HG03066 (cell line): Measurements from ENCODE around the gene SCTR.

Source experiments
- ATAC-seq: cut with Tn5 transposase; IDR thresholded peaks from one replicate; pipeline ENCODE4 v1.9.1; 2021; ENCODE audit warnings: low read depth; ENCODE audit not compliant: unreplicated experiment

SCTR gene

DNA sequence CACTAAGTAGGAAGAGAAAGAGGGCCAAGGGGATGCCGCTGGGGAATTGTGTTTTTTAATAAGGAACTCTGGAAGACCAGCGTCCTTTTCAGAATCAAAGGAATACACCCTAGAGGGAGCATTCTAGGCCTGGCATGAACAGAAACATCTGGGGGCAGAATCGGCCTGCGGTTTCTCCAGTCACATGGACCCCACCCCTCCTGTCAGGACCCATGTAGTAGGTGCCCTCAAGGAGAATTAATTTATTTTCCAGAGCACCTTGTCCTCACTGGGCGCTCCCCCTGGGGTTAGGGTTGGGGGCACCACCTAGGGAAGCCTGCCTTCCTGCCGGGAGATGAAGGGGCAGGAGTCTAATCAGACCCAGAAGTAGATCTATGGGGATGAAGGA lies 48.4 kb downstream of the SCTR start:
- ATAC-seq: no peak

DNA sequence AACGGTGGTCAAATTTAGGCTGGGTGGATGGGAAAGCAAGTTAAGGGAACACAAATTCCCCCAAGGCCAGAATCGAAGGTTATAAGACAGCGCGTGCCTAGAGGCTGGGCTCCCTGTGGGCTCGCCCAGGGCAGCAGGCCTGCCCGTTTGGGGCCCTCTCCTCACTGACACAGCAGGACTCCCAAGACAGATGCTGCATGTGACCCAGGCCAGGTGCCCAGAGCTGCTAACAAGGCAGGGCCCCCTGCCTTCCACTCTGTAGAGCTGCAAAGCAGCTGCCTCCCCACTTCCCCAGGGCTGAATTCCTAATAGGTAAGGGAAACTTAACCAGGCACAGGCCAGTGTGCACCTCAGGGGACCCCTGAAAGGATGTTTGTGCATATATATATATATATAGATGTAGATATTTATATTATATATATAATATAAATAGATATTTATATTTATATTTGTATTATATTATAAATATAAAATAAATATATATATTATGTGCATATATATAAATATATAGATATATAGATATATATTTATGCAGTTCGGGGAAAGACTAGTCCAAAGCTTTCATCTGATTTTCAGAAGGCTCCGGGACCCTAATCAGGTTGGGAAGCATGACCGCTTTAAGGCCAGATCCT lies 48.9 kb downstream of the SCTR start:
- no peak for ATAC-seq

DNA sequence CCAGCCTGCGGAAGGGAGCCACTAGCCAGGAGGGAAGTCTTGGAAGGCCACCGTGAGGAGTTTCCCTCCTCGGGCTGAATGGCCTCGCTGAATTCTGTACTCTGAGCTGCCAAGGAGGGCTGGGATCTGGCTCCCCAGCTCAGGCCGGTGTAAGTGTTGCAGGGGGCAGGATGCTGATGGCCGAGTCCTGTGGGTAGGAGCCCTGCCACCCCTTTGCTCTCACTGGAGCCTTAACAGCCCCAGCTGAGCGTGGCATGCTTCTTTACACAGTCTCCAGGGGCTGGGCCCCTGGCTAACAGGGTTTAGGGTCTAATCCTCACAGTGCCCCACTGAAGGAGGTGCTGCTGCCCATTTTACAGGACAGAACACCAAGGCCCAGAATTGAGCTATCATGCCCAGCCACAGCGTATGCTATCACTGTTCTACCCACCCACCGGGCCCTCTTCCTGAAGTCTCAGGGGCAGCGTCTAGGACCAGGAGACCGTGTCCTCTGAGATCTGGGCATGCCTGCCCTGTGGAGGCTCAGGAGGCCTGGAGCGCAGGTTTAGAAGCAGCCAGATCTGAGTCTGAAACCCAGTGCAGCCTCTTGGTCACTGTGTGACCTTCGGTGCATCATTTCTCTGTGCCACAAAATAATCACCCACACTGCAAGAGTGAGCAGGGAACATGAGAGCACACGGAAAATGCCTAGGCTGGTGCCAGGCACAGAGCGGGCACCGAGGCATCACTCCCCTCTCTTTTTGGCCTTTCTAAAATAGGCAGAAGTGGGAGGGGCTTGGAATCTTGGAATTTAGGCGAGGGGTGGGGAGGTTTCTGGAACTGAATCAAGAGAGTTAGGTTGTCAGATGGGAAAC lies 49.7 kb downstream of the SCTR start:
- ATAC-seq: no peak

DNA sequence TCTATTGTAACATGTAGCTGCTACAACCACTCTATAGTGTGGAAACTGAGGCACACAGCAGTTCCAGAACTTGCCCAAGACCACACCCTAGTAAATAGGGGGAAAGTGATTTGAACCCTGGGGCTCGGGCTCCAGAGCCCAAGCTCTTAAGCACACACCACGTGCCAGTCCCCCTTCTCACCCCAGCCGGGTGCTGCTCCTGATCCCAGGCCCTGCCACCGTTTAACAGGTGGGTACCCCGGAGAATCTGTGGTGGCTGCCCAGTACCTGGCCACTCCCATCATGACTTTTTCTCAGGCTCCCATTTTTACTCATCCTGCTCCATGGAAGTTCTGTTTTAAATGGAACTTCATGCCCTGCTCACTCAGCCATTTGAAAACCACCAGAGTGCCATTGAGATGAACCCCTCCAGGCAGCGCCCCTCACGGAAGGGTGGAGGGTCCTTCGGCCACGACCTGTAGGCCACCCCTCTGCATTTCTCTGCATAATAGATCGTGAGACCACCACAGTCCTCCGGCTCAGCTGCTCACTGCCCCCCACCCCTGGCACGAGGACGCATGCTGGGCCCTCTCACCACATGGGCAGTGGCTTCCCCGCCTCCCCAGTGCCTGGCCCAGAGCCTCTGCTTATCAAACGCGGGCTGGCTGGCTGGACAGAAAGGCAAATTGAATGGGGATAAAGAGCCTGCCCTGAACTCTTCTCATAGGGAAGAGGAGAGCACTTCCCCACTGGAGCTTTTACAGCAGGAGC lies 50.5 kb downstream of the SCTR start:
- no peak for ATAC-seq

DNA sequence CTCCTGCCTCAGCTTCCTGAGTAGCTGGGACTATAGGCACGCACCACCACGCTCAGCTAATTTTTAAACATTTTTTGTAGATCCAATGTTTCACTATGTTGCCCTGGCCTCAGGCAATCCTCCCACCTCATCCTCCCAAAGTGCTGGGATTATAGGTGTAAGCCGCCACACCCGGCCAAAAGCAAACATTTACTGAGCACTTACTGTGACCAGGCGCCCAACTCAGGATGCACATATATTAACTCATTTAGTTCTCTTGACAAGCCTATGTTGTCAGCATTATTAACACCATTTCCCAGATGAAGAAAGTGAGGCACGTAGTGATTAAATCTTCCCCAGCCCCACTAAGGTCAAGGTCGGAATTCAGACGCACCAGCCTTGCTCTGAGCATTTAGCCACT lies 51.5 kb downstream of the SCTR start:
- no peak for ATAC-seq

DNA sequence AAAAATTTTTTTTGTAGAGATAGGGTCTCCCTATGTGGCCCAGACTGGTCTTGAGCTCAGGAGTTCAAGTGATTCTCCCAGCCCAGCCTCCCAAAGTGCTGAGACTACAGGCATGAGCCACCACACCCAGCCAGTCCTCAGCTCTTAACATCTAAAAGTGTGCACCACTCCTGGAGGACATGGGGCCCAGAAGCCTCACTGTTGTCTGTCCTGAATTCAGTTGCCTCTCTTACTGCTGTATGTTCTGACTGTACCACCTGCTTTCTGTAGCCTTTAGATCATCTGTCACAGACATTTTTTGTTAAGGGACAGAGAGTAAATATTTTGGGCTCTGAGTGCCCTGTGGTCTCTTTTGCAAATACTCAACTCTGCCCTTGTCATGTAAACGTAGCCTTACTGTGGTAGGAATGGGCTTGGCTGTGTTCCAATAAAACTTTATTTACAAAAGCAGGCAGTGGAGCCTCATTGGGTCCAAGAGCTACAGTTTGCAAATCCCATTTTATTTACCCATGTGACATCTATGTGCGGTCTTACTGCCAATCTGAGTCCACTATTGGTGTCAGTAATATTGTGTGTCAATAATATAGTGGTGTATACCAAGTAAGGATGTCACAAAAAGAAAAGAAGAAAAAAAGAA lies 54.5 kb downstream of the SCTR start:
- no peak for ATAC-seq

DNA sequence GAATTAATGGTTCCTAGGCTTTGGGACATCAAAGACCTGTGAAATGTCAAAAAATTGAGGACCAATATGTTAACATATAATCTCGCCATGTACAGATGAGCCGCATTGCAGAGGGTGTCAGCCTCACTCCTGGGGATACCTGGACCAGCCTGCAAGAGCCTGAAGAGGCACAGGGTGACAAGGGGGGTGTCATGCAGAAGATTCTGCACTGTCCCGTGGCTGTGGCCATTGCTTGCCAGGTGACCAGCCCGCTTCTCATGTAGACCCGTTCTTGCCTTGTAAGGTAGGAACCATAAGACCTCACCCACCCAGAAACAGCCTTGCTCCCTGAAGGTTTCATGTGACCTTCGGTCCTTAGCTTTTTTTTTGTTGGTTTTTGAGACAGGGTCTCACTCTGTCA lies 55.2 kb downstream of the SCTR start:
- ATAC-seq: no peak

DNA sequence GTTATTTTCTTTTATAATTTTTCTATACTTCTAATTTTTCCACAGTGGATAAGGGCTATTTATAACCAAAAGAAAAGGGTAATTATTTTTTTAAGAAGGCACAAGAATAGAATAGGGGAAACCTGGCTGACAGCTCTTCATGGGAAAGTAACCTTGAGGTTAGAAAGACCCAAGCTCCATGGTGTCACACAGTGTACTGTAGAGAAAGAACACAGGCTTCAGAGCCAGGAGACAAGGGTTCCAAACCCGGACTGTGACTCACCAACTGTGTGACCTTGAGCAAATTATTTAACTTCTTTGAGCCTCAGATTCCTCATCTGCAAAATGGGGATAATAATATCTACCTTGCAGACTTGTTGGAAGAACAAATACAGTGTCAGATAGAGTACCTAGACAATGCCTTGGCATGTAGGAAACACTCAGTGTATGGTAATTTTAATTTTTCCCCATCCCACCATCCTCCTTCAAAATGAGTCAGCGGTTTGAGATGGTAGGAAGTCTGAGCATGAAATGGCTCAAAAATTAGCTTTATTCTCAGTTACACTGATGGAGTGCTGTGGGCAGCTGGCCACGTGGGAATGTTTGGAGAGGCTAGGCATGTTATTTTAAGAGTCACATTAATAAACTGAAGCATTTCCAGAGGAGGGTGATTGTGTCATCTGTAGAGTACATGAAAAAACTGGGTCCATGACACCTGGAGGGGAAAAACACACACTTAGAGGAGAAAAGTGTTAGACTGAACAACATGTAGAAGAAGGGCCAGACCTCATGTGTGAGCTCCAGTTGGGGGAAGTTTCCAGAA lies 55.9 kb downstream of the SCTR start:
- no peak for ATAC-seq

DNA sequence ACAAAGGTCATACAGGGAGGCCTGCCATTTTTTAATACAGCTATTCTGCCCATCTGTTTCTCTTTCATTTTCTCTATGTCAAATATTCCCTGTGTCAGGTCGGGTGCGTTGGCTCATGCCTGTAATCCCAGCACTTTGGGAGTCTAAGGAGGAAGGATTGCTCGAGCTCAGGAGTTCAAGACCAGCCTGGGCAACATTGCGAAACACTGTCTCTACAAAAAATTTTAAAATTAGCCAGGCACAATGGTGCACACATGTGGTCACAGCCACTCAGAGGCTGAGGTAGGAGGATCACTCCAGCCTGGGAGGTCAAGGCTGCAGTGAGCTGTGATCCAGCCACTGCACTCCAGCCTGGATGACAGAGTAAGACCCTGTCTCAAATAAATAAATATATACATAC lies 57.9 kb downstream of the SCTR start:
- no peak for ATAC-seq

DNA sequence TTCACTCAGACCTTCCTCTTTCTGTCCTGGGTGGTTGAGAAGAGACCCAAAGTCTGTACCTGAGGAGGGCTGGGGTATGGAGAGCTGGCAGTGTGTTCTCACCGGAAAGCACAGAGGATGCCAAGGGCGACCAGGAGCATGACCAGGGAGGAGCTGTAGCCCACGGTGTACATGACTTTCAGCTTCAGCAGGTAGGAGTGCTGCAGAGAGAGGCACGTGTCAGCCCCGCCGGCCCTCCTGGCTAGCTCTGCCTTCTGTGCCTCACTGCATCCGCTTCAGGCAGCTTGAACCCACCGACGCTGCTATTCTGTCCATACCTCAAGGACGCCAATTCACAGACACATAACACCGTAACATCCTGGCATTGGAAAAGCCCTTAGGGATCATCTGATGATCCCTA lies 58.6 kb downstream of the SCTR start:
- ATAC-seq: no peak

DNA sequence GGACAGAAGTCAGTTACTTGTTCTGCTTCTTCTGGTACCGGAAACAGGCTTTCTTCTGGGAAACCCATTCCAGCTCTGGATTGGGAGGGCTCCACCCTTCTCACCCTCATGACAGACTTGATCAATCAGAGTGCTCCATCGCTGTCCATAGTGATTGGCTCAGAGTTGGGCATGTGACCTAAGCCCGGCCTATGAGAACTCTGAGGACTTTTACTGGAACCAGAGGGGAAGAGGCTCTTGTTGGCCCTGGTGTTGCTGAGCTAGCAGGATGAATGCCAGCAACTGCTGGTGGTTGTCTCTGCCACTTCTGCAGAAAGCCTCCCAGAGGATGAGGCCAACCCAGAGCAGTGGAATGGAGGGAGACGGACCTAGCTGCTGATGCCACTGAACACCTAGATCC lies 59.3 kb downstream of the SCTR start:
- no peak for ATAC-seq

DNA sequence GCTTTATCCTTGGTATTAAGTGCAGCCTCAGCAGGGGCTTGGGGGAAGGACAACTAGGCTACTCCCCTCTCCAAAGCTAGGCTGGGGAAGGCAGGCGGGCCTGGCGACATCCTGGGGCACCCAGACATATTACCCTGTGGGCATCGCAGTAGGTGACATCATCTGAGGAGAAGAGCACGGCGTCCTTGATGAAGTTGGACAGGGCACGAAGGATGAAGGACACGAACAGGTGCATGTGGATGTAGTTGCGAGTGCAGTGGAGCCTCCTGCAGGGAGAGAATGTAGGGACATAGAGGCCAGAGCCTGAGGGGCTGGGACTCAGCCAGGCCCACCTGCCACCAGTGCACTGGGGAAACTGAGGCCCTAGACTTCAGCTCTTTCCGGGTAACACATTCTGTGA lies 60.3 kb downstream of the SCTR start:
- ATAC-seq: no peak

DNA sequence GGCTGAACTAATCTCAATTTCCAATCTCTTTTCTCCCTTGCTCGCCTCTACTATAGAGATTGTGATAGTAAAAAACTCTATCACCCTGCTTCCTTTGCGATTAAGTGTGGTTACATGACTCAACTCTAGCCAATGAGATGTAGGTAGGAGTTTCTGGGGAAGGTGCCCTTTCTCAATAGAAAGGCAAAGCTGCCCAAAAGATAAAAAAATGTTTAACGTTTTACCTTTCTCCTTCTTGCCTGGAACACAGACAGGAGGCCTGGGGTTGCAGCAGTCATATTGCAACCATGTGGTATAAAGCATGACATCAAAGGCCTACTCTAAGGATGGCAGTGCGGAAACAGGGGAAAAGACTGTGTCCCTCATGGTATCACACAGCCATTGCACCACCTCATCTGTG lies 61.1 kb downstream of the SCTR start:
- no peak for ATAC-seq

DNA sequence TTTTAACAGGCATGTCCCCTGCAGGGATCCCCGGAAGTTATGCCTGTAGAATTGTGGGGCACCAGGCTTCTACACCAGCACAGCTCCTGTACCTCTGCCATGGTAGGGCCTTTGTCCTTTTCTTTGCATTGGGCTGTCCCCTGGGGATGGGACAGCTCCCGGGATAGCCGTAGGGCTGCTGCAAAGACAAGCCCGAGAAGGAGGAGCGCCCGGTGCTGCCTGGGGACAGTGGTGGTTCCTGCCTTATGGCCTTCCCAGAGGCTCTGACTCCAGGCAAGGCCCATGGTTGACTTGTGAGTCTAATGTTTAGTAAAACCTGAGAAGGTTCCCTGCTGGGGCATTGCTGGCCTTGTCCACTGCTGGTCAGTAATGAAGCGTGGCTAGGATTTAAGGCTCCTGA lies 61.7 kb downstream of the SCTR start:
- ATAC-seq: no peak

DNA sequence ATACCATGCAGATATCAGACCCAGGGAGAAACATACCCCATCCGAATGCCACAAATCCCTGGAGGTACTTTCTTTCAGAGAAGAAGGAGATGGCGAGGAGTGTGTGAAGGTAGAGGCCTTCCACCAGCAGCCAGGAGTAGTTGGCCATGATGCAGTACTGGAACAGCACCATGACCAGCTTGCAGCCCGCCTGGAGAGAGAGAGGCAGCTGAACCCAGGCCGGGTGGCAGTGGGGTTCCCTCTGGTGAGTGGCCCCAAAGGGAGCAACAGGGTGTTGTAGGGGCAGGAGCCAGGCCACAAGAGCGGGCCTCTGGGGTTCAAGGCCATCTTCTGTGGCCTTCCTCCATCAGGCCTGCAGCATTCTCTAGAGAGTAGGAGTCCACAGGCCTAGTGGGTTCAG lies 62.5 kb downstream of the SCTR start:
- no peak for ATAC-seq

DNA sequence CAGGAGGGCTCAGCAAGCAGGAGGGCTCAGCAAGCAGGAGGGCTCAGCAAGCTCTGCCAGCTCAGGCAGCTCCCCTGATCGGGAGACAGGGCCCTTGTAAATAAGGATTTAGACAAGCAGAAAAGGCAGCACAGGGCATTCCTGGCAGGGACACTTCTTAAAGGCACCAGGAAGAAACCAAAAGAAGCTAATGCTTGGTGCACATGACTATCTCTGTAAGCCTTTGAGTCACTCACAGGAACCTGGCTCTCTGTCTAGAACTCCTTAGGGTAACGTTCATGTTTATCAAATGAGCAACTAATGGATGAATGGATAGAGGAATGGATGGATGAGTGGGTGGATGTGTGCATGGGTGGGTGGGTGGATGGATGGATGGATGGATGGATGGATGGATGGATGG lies 64.2 kb downstream of the SCTR start:
- no peak for ATAC-seq

DNA sequence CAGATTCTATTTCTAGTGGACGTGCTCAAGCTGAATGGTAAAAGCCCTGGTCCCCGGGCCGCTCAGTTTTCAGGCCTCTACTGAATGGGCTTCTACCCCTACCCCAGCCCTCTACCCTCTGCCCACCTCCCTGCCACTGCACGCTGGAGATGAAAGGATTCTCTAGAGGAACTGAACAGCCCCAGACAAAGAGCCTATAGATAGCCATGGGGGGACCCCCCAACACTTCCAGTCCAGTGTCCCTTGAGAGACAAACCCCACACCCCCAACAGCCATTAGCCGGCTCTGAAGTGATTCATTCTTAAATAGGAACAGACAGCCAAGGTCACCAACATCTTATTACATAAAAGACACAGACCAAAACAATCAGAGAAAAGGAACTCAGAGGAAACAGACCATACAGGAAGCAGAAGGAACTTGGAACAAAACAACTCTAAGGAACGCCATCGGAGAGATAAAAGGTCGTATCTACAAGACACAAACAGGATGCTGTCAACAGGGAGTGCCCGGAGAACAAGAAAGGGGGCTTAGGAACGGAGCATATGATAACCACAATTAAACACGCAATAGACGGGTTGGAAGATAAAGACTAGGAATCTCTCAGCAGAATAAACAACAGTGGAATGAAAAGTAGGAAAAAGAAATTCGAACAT lies 69.1 kb downstream of the SCTR start:
- ATAC-seq: no peak

DNA sequence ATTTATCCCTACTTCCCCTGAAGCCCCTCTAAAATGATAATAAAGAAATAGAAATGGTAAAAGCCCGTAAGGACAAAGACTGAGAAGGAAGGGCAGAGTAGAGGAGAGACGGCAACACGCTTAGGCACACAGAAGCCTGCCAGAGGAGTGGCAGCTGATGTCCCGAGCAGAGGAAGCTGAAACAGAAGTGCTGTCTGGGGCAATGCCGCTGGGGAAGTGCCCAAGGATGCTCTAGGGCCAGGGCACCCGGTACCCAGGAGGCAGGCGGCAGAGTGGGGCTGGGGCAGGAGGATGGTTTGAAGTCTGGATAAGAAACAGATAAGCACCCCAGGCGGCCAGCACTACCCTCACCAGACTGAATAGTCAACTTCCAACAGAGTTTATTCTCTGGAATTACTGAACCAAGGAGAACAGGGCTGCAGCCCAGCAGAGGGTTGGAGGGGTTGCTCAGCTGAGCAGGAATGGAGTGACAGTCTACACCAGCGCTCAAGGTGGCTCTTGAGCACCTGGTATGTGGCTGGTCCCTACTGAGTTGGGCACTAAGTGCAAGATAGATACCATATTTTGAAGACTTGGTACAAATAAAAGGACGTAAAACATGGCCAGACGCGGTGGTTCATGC lies 70.2 kb downstream of the SCTR start:
- ATAC-seq: no peak

DNA sequence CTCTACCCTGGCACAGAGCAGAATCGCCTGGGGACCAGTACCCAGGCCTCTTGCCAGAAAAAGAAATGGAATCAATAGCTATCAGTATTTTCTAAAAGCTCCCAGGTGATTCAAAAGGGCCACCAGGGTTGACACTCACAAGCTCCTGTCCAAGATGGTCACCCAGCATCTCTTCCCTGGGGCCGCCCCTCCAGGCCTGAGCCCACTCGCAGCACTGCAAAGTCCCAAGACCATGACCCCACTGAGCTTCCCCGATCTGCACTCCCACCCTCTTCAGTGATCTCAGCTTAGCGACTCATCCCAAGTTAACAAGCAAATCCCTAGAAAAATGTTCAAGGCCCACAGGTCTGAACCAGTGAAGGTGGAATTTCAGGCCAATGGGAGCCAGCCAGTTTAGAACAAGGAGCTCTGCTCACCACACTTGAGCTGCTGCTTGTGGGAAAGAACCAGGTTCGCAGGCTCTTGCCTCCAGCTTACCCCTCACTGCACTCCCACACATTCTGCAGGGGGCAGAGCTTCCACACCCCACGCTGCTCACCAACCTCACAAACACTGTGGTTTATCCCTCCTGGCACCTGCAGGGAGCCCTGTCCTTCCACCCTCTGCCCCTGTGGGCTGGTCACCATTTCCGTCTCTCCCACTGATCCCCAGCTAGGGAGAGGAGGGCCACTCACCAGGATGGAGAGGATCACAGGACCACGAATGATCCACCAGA lies 72.8 kb downstream of the SCTR start:
- ATAC-seq: no peak
